ENCODE results near the gene JAK1.

DNA sequence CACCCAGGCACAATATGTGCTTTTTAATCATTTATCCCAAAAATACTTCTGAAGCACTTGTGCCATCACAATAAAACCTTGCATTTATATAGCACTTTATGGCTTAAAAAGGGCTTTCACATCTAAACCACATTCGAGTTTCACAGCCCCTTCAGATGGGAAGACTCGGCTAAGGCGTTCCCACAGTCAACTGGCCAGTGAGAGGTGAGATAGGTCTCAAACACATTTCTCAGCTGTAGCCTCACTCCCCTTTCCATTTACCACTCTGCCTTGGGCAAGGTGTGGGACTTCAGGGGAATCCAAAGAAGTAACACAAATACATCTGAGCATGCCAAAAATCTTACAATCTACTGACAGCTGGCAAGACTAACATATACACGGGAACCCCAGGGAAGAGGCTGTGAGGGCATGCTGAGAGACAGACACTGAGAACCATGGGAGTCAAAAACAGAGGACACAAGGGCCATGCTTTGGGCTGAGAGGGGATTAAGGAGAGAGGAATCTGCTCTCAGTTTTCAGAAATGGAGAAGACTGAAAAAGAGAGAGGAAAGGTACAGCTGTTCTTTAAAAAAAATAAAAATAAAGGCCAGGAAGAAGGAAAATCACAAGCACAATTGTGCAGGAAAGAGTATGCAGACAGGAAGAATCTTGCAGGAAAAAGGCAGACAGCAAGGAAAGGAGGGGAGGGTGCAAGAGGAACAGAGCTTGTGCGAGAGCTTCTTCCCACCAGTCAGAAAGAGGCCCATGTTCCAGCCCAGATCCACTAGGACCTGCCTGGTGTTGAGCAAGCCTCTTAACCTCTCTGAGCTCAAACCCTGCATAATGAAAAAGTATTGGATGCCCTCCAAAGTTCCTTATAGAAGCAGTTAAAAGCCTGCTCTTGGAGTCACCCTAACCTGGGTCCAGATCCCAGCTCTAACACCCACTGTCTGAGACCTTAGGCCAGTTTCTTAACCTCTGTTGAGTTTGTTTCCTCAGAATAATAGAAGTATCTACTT, 73.5 kb downstream of the JAK1 start:
- TF ChIP-seq, protein P1, sequence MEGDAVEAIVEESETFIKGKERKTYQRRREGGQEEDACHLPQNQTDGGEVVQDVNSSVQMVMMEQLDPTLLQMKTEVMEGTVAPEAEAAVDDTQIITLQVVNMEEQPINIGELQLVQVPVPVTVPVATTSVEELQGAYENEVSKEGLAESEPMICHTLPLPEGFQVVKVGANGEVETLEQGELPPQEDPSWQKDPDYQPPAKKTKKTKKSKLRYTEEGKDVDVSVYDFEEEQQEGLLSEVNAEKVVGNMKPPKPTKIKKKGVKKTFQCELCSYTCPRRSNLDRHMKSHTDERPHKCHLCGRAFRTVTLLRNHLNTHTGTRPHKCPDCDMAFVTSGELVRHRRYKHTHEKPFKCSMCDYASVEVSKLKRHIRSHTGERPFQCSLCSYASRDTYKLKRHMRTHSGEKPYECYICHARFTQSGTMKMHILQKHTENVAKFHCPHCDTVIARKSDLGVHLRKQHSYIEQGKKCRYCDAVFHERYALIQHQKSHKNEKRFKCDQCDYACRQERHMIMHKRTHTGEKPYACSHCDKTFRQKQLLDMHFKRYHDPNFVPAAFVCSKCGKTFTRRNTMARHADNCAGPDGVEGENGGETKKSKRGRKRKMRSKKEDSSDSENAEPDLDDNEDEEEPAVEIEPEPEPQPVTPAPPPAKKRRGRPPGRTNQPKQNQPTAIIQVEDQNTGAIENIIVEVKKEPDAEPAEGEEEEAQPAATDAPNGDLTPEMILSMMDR (conservative IDR thresholded peaks at IDR 0.05; ENCODE audit: low read depth, low read length), result no peak
- TF ChIP-seq EZH2 (IDR thresholded peaks at IDR 0.05; ENCODE audit: low read length, unreplicated experiment) (no peak), EZH2phosphoT487 (IDR thresholded peaks at IDR 0.05; ENCODE audit: borderline replicate concordance, low read length) (no peak)

All from PC-3 (cell line).